GM19023 (cell line): ENCODE data around the gene FPR2.
"Not testable (repeated sequence)": the region's sequence is repeated elsewhere in the genome, so short reads cannot be mapped to it uniquely, and the experiment has no call there.

Experiments used
- ATAC-seq: cut with Tn5 transposase; IDR thresholded peaks from one replicate; pipeline ENCODE4 v1.9.1; 2021; ENCODE audit warnings: mild to moderate bottlenecking, moderate library complexity; ENCODE audit not compliant: unreplicated experiment

The FPR2 gene, protein sequence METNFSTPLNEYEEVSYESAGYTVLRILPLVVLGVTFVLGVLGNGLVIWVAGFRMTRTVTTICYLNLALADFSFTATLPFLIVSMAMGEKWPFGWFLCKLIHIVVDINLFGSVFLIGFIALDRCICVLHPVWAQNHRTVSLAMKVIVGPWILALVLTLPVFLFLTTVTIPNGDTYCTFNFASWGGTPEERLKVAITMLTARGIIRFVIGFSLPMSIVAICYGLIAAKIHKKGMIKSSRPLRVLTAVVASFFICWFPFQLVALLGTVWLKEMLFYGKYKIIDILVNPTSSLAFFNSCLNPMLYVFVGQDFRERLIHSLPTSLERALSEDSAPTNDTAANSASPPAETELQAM

DNA sequence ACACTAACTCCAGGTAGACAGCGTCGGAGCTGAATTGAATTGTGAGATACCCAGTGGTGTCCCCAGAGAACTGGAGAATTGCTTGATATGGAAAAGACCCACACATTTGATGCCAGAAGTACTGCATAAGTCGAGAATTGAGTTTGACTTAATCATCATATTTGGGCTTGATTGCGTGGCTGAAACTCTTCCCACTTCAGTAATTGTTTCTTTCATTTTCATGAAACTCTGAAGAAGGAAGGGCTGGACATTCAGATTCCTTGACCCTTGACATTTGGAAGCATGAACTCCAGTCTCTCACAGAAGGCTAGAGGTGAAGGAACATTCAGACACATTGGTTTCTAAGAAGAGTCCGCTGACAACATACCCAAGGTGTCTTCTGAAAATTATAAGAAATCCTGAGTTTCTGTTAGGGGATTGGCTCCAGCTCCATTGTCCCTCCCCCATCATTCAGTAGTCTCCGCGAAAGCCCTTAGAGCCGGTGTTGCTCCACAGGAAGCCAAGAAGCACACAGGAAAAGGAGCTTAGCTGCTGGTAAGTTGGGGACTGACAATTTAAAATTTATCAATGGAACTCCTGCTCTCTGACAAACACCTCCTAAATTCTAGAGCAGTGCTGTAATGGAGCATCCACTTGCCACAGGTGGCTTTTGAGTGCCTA, at the start of gene FPR2:
Gene FPR2 (plus strand): TSS at position 484 of the 660 bp plus-strand sequence. CDS start 7,479 bp downstream, outside the sequence.
- no peak for ATAC-seq

- ATAC-seq: no peak
These were observed 49.3 kb upstream of the FPR2 start for GRCh38 chr19:51711702-51712101.

DNA sequence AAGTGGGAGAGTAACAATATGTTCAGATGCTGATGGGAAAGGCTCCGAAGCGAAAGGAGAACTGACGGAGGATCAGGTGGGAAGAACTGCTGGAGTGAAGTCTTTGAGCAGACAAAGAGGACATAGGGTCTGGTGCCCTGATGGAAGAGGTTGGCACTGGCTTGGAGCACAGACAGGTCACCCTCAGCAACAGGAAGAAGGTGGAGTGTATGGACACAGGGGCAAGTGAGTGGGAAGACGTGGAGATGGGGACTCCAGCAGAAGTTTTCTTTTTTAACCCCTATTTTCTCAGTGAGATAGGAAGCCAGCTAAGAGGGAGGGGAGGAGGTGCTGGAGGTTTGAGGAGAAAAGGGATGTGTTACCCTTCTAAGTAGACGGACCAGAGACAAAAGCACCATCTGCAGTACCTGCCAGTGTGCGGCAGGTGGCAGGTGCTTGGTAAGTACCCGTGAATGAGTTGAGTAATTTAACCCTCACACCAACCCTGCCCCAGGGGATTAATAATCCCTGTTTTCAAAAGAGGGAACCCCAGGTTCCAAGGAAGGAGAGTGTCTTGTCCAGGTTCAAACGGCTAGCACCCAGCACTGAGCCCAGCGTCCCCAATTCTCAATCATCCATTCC, 48.4 kb upstream of the FPR2 start:
- no peak for ATAC-seq

GRCh38 chr19:51713319-51714285, 47.4 kb upstream of the FPR2 start:
- no peak for ATAC-seq

GRCh38 chr19:51714848-51715247, 46.1 kb upstream of the FPR2 start:
- ATAC-seq: no peak

GRCh38 chr19:51715850-51716249, 45.1 kb upstream of the FPR2 start:
- no peak for ATAC-seq

- ATAC-seq: no peak
These were observed 44.1 kb upstream of the FPR2 start for GRCh38 chr19:51716925-51717324.

GRCh38 chr19:51719251-51719988, 41.6 kb upstream of the FPR2 start:
- ATAC-seq: no peak

GRCh38 chr19:51721905-51722304, 39.1 kb upstream of the FPR2 start:
- ATAC-seq: no peak

DNA sequence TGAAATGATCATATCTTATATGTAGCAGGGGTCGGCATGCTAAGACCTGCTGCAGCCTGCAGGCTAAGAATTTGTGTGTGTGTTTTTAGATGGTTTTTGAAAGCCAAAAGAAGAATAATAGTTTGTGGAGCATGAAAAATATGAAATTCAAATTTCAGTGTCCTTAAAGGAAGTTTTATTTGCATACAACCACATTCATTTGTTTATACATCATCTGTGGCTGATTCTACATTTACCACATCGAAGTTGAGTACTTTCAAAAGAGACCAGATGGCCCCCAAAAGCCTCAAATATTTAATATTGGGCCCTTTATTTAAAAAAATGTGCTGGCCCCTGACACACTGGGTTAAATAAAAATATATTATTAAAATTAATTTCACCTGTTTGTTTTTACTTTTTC, 38.5 kb upstream of the FPR2 start:
- no peak for ATAC-seq

GRCh38 chr19:51724543-51724942, 36.4 kb upstream of the FPR2 start:
- ATAC-seq: no peak

DNA sequence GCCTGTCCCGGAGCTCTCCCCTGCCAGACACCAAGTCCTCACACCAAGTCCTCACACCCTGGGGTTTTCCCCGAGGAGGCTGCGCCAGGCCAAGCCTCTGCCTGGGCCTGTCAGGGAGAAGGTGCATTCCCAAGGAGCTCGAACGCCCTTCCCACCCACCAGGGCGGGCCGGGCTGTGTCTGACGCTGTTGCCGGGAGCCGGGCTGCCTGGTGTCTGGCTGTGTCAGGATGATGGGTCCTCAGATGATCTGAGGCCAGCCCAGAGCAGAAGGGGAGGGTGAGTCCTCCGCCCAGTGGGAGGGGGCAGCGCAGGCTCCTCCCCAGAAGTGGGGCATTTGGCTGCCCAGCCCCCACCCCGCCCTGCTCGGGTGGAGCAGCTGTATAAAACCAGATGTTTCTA, 34.9 kb upstream of the FPR2 start:
- no peak for ATAC-seq

DNA sequence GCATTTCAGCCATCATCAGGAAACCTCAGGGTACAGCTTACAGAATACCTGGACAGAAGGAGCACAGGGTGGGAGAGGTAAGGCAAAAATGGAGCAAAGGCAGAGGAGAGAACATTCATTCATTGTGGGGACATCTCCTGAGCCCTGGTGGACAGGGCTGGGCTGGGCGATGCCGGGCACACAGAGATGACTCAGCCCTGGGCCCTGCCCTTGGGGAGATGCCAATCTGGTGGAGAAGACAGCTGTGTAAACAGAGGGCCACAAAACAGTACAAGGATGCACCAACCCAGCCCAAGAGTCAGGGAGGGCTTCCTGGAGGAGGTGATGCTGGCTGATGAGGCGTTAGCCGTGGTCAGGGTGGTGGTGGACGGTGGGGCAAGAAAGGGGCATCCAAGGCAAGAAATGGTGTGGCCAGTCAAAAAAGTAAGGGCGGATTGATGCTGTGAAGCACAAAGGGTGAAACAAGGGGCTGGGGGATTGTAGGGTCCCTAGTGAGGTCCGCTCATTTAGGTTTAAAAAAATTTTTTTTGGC, 33.6 kb upstream of the FPR2 start:
- no peak for ATAC-seq

DNA sequence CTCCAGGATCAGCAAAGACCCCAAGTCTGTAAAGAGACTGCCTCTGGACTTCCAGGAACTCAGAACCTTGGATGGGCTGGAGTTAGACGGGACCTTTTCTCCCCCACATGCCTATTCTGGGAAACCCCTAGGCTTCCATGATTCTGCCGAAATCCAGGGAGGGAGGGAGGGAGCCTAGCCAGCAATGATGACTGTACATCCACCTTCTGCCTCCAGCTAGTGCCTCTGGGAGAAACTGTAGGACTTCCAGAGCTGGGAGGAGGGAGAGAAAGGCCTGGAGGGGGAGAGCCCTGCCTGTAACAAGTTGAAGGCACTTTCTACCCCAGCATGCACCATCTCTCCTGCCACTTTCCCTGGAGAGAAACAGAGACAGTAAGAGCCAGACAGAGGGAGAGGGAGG, 31.2 kb upstream of the FPR2 start:
- ATAC-seq: no peak

DNA sequence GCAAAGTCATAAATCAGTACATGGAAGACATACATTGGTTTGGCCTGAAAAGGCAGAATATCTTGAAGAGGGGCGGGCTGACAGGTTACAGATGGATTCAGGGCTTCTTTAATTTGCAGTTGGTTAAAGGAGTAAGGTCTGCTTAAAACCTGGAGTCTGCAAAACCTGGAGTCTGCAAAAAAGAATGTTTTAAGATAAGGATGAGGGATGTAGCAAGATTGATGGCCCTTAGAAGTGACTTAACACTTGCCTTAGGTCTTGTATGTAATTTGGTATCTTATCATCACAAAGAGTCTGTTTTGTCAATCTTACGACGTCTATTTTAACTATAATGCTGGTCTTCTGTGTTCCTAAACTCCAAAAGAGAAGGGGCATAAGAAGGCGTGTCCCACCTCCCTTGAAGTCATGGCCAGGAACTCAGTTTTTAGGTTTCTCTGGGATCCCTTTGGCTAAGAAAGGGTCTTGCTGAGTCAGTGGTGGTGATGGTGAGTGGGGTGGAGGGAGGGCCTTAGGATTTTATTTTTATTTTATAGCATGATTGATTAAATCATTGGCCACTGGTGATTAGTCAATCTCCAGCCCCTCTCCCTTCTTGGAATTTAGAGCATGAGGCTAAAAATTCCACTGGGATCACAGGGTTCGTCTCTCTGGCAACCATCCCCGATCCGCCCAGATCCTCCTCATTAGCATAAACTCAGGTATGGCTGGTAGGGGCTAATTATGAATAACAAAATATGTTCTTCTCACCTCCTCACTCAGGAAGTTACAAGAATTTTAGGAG, 27.0 kb upstream of the FPR2 start:
- ATAC-seq: no peak

GRCh38 chr19:51735759-51736449, 25.1 kb upstream of the FPR2 start:
- ATAC-seq: no peak

DNA sequence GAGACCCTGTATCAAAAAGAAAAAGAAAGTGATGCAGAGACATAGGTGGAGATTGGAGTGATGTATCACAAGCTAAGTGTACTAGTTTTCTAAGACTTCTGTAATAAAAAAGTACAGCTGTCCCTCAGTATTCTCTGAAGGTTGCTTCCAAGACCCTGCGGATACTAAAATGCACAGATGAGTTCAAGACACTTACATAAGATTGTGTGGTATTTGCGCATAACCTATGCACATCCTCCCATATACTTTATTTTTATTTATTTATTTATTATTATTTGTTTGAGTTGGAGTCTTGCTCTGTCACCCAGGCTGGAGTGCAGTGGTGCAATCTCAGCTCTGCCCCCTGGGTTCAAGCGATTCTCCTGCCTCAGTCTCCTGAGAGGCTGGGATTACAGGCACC, 23.6 kb upstream of the FPR2 start:
- ATAC-seq: no peak

DNA sequence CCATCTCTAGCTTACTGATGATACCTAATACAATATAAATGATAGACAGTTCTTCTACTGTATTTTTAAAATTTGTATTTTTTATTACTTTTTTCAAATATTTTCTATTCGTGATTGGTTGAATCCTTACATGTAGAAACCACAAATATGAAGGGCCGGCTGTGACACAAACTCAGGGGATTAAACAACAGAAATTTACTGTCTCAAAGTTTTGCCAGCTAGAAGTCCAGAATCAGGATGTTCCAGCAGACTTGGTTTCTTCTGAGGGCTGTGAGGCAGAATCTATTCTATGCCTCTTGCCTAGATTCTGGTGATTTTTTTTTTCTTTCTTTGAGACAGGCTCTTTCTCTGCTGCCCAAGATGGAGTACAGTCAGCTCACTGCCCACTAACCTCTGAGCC, 23.1 kb upstream of the FPR2 start:
- no peak for ATAC-seq

GRCh38 chr19:51738523-51738922, 22.5 kb upstream of the FPR2 start:
- ATAC-seq: not testable (repeated sequence)
